NCI-H2081 treated with DMSO at 0.1 percent for 48 hours (cell line): ENCODE data around the gene FAM83F.
"Not testable (repeated sequence)": the region's sequence is repeated elsewhere in the genome, so short reads cannot be mapped to it uniquely, and the experiment has no call there.

Source experiments
- DNase-seq: peaks from one replicate; lab custom pipeline; 2025; lab: John Stamatoyannopoulos, UW

Gene FAM83F

GRCh38 chr22:39966470-39966869 lies 28.3 kb upstream of the FAM83F start:
- no peak for DNase-seq

DNA sequence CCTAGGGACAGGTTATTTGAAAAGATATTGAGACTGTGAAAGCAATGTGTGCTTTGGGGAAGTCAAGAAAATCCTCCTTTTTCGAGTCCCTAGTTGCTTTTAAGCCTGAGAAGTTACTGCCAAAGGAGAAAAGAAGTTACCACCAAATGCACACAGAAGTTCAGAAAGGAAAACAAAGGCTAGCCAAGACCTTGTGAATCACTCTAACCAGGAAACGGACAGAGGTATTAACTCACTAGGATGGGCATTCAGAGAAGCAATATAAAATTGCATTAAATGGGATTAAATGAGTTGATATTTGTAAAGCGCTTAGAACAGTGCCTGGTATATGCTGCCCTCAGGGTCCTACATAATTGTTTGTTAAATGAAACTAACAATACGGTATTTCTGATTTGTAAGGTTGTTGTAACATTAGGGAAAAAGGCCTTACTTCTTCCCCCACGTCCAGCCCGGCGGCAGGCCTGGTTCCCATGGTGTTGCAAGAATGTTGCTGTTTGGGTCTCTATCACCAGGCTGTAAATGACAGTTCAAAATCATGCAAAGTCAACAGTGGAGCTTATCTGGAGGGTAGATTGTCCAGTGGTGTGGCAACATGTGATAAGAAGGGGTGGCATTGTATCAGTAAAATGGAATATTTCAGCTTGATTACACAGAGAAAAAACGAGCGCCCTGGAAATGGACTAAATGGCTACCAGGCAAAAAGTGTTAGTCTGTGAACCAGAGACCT lies 27.5 kb upstream of the FAM83F start:
- no peak for DNase-seq

GRCh38 chr22:39967996-39968972 lies 26.5 kb upstream of the FAM83F start:
- no peak for DNase-seq

DNA sequence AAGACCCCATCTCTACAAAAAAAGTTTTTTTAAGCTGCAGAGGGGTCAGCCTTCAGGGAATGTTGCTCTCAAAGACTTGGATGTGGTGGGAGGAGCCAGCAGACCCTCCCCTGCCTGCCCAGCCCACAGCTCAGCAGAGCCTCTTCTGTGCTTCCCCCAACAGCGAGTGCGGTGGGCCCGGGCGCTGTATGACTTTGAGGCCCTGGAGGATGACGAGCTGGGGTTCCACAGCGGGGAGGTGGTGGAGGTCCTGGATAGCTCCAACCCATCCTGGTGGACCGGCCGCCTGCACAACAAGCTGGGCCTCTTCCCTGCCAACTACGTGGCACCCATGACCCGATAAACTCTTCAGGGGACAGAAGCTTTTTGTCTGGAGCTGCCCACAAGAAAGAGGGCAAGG lies 24.0 kb upstream of the FAM83F start:
- DNase-seq: no peak

- DNase-seq: no peak
Measured at GRCh38 chr22:39972641-39973040, 22.1 kb upstream of the FAM83F start.

DNA sequence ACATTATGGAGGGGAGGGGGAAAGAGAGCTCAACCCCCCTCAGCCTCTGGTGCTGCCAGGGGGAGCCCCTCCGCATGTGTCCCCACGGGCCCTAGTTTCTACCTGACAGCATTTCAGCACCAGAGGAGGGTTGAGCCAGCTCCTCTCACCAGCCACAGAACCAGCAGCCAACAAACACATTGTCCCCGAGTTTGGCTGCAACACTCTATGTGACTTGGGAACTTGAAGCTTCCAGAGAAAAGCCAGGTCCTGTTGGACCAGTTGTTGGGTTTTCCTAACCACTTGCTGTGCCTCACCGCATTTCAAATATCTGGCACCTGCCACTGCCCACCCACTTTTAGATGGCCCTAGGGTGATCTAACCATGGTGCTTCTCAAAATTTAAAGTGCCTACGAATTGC lies 21.1 kb upstream of the FAM83F start:
- DNase-seq: no peak

GRCh38 chr22:39974065-39974464 lies 20.7 kb upstream of the FAM83F start:
- DNase-seq: no peak

DNA sequence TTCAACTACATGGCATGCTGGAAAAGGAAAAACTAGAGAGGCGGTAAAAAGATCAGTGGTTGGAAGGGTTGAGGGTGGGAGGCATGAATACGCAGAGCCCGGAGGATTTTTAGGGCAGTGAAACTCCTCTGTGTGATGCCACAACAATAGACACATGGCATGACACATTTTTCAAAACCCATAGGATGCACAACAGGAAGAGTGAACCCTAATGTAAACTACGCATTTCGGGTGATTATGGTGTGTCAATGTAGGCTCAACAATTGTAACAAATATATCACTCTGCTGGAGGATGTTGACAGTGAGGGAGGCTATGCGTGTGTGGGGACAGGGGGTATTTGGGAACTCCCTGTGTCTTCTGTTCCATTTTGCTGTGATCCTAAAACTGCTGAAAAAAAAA lies 15.7 kb upstream of the FAM83F start:
- no peak for DNase-seq

- no peak for DNase-seq
Measured at GRCh38 chr22:39979458-39979857, 15.3 kb upstream of the FAM83F start.

- no peak for DNase-seq
Measured at GRCh38 chr22:39980596-39980995, 14.2 kb upstream of the FAM83F start.

DNA sequence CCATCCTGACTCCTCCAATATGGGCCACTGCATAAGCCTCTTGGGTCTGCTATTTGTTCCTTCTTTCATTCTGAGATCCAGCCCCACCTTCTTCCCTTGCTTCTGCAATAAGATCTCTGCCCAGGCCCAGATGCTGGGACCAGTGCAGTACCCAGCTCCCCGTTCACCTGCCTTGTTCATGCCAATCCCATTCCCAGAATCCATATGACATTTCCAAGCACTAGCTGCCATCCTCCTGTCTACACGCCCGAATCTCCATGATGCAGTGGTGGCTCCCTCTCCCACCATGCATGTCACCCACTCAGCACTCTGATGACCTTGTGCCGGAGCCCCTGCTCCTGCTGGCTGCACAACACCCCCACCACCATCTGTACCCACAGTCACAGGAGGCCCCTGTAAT lies 11.4 kb upstream of the FAM83F start:
- no peak for DNase-seq

DNA sequence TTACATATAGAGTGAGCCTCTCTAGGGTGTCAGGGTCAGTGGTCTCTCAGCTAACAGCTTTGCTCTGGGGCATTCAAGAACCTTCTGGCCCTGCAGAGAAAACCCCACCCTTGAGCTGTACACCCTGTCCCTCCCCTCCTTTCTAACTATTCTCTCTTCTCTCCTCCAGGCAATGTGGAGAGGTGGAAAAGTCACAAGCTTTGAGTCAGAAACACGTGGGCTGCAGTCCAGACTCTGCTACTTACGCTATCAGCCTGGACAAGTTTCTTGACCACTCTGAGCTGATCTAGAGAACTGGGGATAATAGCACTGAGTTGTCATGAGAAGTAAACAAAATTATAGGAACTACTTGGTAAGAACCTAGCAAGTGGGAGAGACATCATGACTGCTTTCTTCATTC lies 10.7 kb upstream of the FAM83F start:
- no peak for DNase-seq

GRCh38 chr22:39984746-39985145 lies 10.0 kb upstream of the FAM83F start:
- DNase-seq: no peak

GRCh38 chr22:39985383-39986035 lies 9.2 kb upstream of the FAM83F start:
- DNase-seq: no peak

DNA sequence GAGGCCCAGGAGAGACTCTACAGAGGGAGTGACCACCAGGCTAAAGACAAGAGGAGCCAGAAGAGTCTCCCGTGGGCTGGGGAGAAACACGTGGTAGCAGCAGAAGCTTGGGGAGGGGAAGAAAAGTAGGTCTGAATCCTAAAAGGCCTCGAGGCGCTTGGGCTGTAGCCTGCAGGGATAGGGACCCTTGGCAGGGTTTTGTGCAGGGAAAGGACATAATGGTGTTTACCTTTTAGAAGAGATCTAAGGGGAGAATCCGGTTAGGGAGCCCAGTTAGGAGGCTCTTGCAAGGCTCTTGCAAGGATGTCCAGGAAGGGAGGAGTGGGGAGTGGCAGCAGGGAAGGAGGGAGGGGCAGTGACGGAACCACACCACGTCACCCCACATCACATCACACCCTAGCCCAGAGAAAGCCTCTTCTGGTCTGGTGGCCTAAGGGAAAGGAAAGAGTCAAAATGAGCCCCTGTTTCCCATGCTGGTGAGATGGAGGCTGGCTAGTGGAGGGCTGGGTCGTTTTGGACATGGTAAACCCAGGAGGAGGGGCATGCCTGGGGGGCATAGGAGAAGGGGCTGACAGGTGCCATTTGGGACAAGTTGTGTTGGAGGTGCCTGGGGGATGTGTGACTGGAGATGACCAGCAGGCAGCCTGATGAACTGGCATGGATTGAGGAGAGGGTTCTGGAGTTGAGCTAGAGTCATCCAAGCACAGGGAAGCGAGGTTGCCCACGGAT lies 6.2 kb upstream of the FAM83F start:
- no peak for DNase-seq

- no peak for DNase-seq
Measured at GRCh38 chr22:39989633-39990032, 5.1 kb upstream of the FAM83F start.

GRCh38 chr22:39990686-39991085 lies 4.1 kb upstream of the FAM83F start:
- DNase-seq: no peak

DNA sequence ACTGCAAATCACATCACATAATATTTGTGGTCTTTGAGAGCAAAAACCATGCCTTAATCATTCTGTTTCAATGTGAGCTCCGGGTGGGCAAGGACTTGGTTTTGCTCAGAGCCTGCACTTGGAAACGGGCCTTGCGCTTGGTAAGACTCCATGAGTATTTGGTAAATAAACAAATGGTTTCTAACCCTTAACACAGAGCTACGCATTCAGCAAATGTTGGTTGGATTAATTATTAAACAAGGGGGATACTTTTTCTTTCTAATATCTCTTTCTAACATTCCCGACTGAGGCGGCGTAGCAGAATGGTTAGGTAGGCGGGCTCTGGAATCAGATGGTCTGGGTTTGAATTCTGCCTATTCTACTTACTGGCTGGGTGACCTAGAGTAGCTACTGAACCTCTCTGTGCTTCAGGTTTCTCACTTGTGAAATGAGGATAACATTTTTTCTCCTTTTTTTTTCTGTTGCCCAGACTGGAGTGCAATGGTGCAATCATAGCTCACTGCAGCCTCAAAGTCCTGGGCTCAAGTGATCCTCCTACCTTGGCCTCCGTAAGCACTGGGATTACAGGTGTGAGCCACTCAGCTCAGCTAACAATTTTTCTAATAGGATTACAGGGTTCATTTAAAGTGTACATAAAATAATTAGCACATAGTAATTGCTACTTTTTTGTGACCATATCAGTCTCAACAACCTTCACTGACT lies 3.4 kb upstream of the FAM83F start:
- no peak for DNase-seq

GRCh38 chr22:39992088-39992826 lies 2.5 kb upstream of the FAM83F start:
- no peak for DNase-seq

DNA sequence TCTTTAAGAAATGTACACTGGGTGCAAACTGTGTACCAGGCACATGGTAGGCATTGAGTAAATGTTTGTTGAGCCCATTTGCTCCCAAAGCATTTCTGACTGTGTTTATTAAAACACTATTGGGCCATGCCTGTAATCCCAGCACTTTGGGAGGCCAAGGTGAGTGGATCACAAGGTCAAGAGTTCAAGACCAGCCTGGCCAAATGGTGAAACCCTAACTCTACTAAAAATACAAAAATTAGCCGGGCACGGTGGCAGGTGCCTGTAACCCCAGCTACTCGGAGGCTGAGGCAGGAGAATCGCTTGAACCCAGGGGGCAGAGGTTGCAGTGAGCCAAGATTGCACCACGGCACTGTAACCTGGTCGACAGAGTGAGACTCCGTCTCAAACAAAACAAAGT lies 1.9 kb upstream of the FAM83F start:
- DNase-seq: not testable (repeated sequence)
